Dendritic cell treated with granulocyte-macrophage colony-stimulating factor and Interleukin-4, amounts not matched to agents 40 ng/mL and 50 ng/mL, for 4 days (primary cell): ENCODE results near the gene CANT1.
"Not testable (repeated sequence)": the region's sequence is repeated elsewhere in the genome, so short reads cannot be mapped to it uniquely, and the experiment has no call there.

Experiments
- H3K27ac Mint-ChIP-seq: one replicate; pipeline ENCODE4 v1.8.0; 2022; ENCODE audit warnings: mild to moderate bottlenecking, mixed read lengths
- H3K27me3 Mint-ChIP-seq: one replicate; pipeline ENCODE4 v1.8.0; 2022; ENCODE audit warnings: mild to moderate bottlenecking, mixed read lengths
- H3K36me3 Mint-ChIP-seq: one replicate; pipeline ENCODE4 v1.8.0; 2022; ENCODE audit warnings: low read depth, mixed read lengths
- H3K4me1 Mint-ChIP-seq: one replicate; pipeline ENCODE4 v1.8.0; 2022; ENCODE audit warnings: low read depth, mixed read lengths
- H3K4me3 Mint-ChIP-seq: one replicate; pipeline ENCODE4 v1.8.0; 2022; ENCODE audit warnings: mild to moderate bottlenecking, moderate library complexity, mixed read lengths
- H3K9me3 Mint-ChIP-seq: one replicate; pipeline ENCODE4 v1.8.0; 2022; ENCODE audit warnings: mixed read lengths
- intact Hi-C: fragments of 100-400 bp; cut with micrococcal nuclease; formaldehyde crosslinking; loops from one replicate; pipeline ENCODE4 v1.15.0; 2022

CANT1 gene

GRCh38 chr17:78957128-78957527, 52.4 kb downstream of the CANT1 start:
- H3K4me1 Mint-ChIP-seq: no peaks in the 10 kb centered on the region
- H3K9me3 Mint-ChIP-seq: no peaks in the 10 kb centered on the region
- intact Hi-C loops: no loop called here
- no peak overlapping the region for H3K27ac Mint-ChIP-seq
- H3K36me3 Mint-ChIP-seq: no peaks in the 10 kb centered on the region
- peaks cover 35% of the 10 kb centered on the region for H3K27me3 Mint-ChIP-seq
- H3K4me3 Mint-ChIP-seq: no peak overlapping the region

GRCh38 chr17:78956254-78956653, 53.3 kb downstream of the CANT1 start:
- Mint-ChIP-seq H3K9me3 (peaks cover 4% of the 10 kb centered on the region), H3K27ac (no peak overlapping the region), H3K4me1 (no peaks in the 10 kb centered on the region), H3K27me3 (peaks cover 40% of the 10 kb centered on the region), H3K36me3 (no peaks in the 10 kb centered on the region), H3K4me3 (no peak overlapping the region)
- intact Hi-C loops: no loop called here

GRCh38 chr17:78954684-78955083, 54.9 kb downstream of the CANT1 start:
- Mint-ChIP-seq H3K9me3 (peaks cover 17% of the 10 kb centered on the region), H3K27me3 (peaks cover 42% of the 10 kb centered on the region), H3K4me1 (no peaks in the 10 kb centered on the region), H3K4me3 (no peak overlapping the region), H3K27ac (no peak overlapping the region), H3K36me3 (no peaks in the 10 kb centered on the region)
- intact Hi-C loops: no loop called here

GRCh38 chr17:78953356-78954350, 55.9 kb downstream of the CANT1 start:
- intact Hi-C loops: no loop called here
- Mint-ChIP-seq H3K9me3 (peaks cover 17% of the 10 kb centered on the region), H3K27me3 (peaks cover 42% of the 10 kb centered on the region), H3K4me1 (no peaks in the 10 kb centered on the region), H3K36me3 (no peaks in the 10 kb centered on the region), H3K27ac (no peak overlapping the region), H3K4me3 (no peak overlapping the region)

- Mint-ChIP-seq H3K4me3 (no peak overlapping the region), H3K9me3 (peaks cover 17% of the 10 kb centered on the region), H3K36me3 (no peaks in the 10 kb centered on the region), H3K27ac (no peak overlapping the region), H3K4me1 (no peaks in the 10 kb centered on the region), H3K27me3 (peaks cover 42% of the 10 kb centered on the region)
- intact Hi-C loops: no loop called here
Measured at GRCh38 chr17:78952706-78953105, 56.9 kb downstream of the CANT1 start.

- Mint-ChIP-seq H3K4me1 (no peaks in the 10 kb centered on the region), H3K36me3 (no peaks in the 10 kb centered on the region), H3K27ac (no peak overlapping the region), H3K27me3 (peaks cover 42% of the 10 kb centered on the region), H3K4me3 (no peak overlapping the region), H3K9me3 (peaks cover 17% of the 10 kb centered on the region)
- intact Hi-C loops: no loop called here
Measured at GRCh38 chr17:78951967-78952551, 57.5 kb downstream of the CANT1 start.

- intact Hi-C loops: no loop called here
- peaks cover 38% of the 10 kb centered on the region for H3K27me3 Mint-ChIP-seq
- no peak overlapping the region for H3K27ac Mint-ChIP-seq
- no peak overlapping the region for H3K4me3 Mint-ChIP-seq
- no peaks in the 10 kb centered on the region for H3K36me3 Mint-ChIP-seq
- peaks cover 10% of the 10 kb centered on the region for H3K4me1 Mint-ChIP-seq
- H3K9me3 Mint-ChIP-seq: peaks cover 17% of the 10 kb centered on the region
Measured at GRCh38 chr17:78950870-78951269, 58.7 kb downstream of the CANT1 start.

GRCh38 chr17:78947235-78948149, 62.1 kb downstream of the CANT1 start:
- H3K27ac Mint-ChIP-seq: no peak overlapping the region
- peaks cover 10% of the 10 kb centered on the region for H3K4me1 Mint-ChIP-seq
- peaks cover 17% of the 10 kb centered on the region for H3K9me3 Mint-ChIP-seq
- H3K27me3 Mint-ChIP-seq: peaks cover 17% of the 10 kb centered on the region
- H3K4me3 Mint-ChIP-seq: no peak overlapping the region
- intact Hi-C loops: no loop called here
- no peaks in the 10 kb centered on the region for H3K36me3 Mint-ChIP-seq

- H3K4me3 Mint-ChIP-seq: no peak overlapping the region
- intact Hi-C loops: no loop called here
- no peak overlapping the region for H3K27ac Mint-ChIP-seq
- H3K36me3 Mint-ChIP-seq: no peaks in the 10 kb centered on the region
- peaks cover 17% of the 10 kb centered on the region for H3K9me3 Mint-ChIP-seq
- peaks cover 10% of the 10 kb centered on the region for H3K4me1 Mint-ChIP-seq
- peaks cover 10% of the 10 kb centered on the region for H3K27me3 Mint-ChIP-seq
Measured at GRCh38 chr17:78946631-78947030, 62.9 kb downstream of the CANT1 start.

- Mint-ChIP-seq H3K27me3 (peaks cover 8% of the 10 kb centered on the region), H3K4me3 (no peak overlapping the region), H3K36me3 (no peaks in the 10 kb centered on the region), H3K27ac (no peak overlapping the region), H3K9me3 (peaks cover 12% of the 10 kb centered on the region), H3K4me1 (peaks cover 10% of the 10 kb centered on the region)
- intact Hi-C loops: no loop called here
Measured at GRCh38 chr17:78946131-78946530, 63.4 kb downstream of the CANT1 start.

- H3K27ac Mint-ChIP-seq, H3K36me3 Mint-ChIP-seq, H3K27me3 Mint-ChIP-seq, H3K4me3 Mint-ChIP-seq, intact Hi-C loops, H3K4me1 Mint-ChIP-seq, H3K9me3 Mint-ChIP-seq: not testable (repeated sequence)
Measured at GRCh38 chr17:78945455-78945854, 64.1 kb downstream of the CANT1 start.

GRCh38 chr17:78944956-78945355, 64.6 kb downstream of the CANT1 start:
- H3K4me1 Mint-ChIP-seq: peaks cover 10% of the 10 kb centered on the region
- H3K27me3 Mint-ChIP-seq: peaks cover 6% of the 10 kb centered on the region
- H3K9me3 Mint-ChIP-seq: peaks cover under 1% of the 10 kb centered on the region
- intact Hi-C loops: no loop called here
- no peak overlapping the region for H3K4me3 Mint-ChIP-seq
- H3K27ac Mint-ChIP-seq: no peak overlapping the region
- H3K36me3 Mint-ChIP-seq: no peaks in the 10 kb centered on the region

- Mint-ChIP-seq H3K4me3 (no peak overlapping the region), H3K36me3 (no peaks in the 10 kb centered on the region), H3K4me1 (peaks cover 10% of the 10 kb centered on the region), H3K9me3 (no peaks in the 10 kb centered on the region), H3K27me3 (peaks cover 6% of the 10 kb centered on the region), H3K27ac (no peak overlapping the region)
- intact Hi-C loops: no loop called here
Measured at GRCh38 chr17:78944026-78944425, 65.5 kb downstream of the CANT1 start.
